T-cell (primary cell): ENCODE data around the gene CAPN13. TPM values are rescaled to one million over a fixed set of nuclear protein-coding genes. Genes with fewer than 3 reads are reported as not detected.
A peak's percentile ranks its signal among the peaks of the same experiment; 100 is the strongest.

ENCODE experiments used
- ATAC-seq, 4 experiments: fragments of 200-7000 bp in 3 of 4; fragments of 150-1000 bp in 1 of 4; cut with Tn5 transposase; replicated peaks in 1 of 4; 1 replicate in 3 of 4; 2 replicates in 1 of 4; pipeline ENCODE4 v1.10.0; 2021; ENCODE audit warnings: moderate library complexity in 3 of 4, mild to moderate bottlenecking in 2 of 4, moderate number of reproducible peaks in 1 of 4
- CTCF ChIA-PET, 2 donors: fragments of 300-600 bp; sonication (Branson Sonifier 250); formaldehyde crosslinking; loops; one replicate each; lab custom pipeline; 2022; ENCODE audit warnings: antibody characterized with exemption in 2 of 2; lab: Charles Lee
- POLR2A ChIA-PET, 2 donors: fragments of 300-600 bp; sonication (Branson Sonifier 250); formaldehyde crosslinking; loops; one replicate each; lab custom pipeline; 2022; ENCODE audit warnings: antibody characterized with exemption in 2 of 2; lab: Charles Lee
- DNase-seq, 35 experiments: peaks; one replicate each; pipeline versions ENCODE4 v3.0.0 to v3.0.0-alpha.2; 2013 to 2023
- H3K27ac ChIP-seq: one replicate; pipeline ENCODE4 v1.5.1; 2013; ENCODE audit warnings: low read length
- H3K27me3 ChIP-seq, 2 experiments: replicated peaks in 1 of 2; 1 replicate in 1 of 2; 2 replicates in 1 of 2; pipeline versions ENCODE4 v1.6.1 to v1.7.0; 2013; ENCODE audit warnings: low read length in 1 of 2, mixed read lengths in 1 of 2; ENCODE audit not compliant: control insufficient read depth in 2 of 2, insufficient read depth in 2 of 2; ENCODE audit errors: extremely low read depth in 1 of 2
- H3K36me3 ChIP-seq, 2 donors: 1 replicate in 1 of 2; 2 replicates in 1 of 2; pipeline versions ENCODE4 v1.6.1 to v1.7.0; 2013; ENCODE audit warnings: low read length in 1 of 2; ENCODE audit not compliant: control insufficient read depth in 2 of 2, insufficient read depth in 1 of 2; ENCODE audit errors: extremely low read depth in 1 of 2
- H3K4me1 ChIP-seq, 2 experiments: 1 replicate in 1 of 2; 2 replicates in 1 of 2; pipeline versions ENCODE4 v1.6.1 to v1.7.0; 2013; ENCODE audit warnings: low read length in 2 of 2, mixed read lengths in 1 of 2; ENCODE audit not compliant: insufficient read depth in 2 of 2, control insufficient read depth in 1 of 2; ENCODE audit errors: extremely low read depth in 1 of 2
- H3K4me3 ChIP-seq, 2 donors: 1 replicate in 1 of 2; 2 replicates in 1 of 2; pipeline versions ENCODE4 v1.5.1 to v1.7.0; 2013; ENCODE audit warnings: mild to moderate bottlenecking in 2 of 2, low read length in 1 of 2, moderate library complexity in 1 of 2; ENCODE audit not compliant: control insufficient read depth in 1 of 2; ENCODE audit errors: extremely low read depth in 1 of 2
- H3K9me3 ChIP-seq: 2 replicates; pipeline ENCODE4 v1.7.0; 2013
- H3K27ac Mint-ChIP-seq, 2 donors: one replicate each; pipeline ENCODE4 v1.8.0; 2020 to 2021; ENCODE audit warnings: mild to moderate bottlenecking in 2 of 2, mixed read lengths in 2 of 2
- H3K27me3 Mint-ChIP-seq, 2 donors: one replicate each; pipeline ENCODE4 v1.8.0; 2021 to 2022; ENCODE audit warnings: mixed read lengths in 2 of 2
- H3K36me3 Mint-ChIP-seq: one replicate; pipeline ENCODE4 v1.8.0; 2021; ENCODE audit warnings: mixed read lengths
- H3K4me1 Mint-ChIP-seq, 3 donors: one replicate each; pipeline ENCODE4 v1.8.0; 2020 to 2022; ENCODE audit warnings: mixed read lengths in 3 of 3, mild to moderate bottlenecking in 1 of 3
- H3K4me3 Mint-ChIP-seq, 3 donors: one replicate each; pipeline ENCODE4 v1.8.0; 2020 to 2022; ENCODE audit warnings: mild to moderate bottlenecking in 3 of 3, mixed read lengths in 3 of 3, moderate library complexity in 3 of 3
- H3K9me3 Mint-ChIP-seq, 3 donors: one replicate each; pipeline ENCODE4 v1.8.0; 2020 to 2022; ENCODE audit warnings: mixed read lengths in 3 of 3
- WGBS: methylation state at CpG from one replicate; pipeline ENCODE4 v1.1.5; 2013; ENCODE audit warnings: missing lambda C conversion rate; ENCODE audit not compliant: insufficient coverage; 5-methylcytosine and 5-hydroxymethylcytosine counted together
- total RNA-seq, 35 experiments: library from RNA in 6 of 35; stranded (reverse) in 6 of 35; fragments of 120-200 nt in 1 of 35; gene quantifications; one replicate each; pipeline versions ENCODE4 v1.2.1 to v1.2.4 and lab custom pipeline; 2013 to 2026

Gene CAPN13
- total RNA-seq, 5 donors from 2014 or later (not counting 1 experiment from before 2014, with no cell fraction given): 0.16 TPM; not detected in 4

DNA sequence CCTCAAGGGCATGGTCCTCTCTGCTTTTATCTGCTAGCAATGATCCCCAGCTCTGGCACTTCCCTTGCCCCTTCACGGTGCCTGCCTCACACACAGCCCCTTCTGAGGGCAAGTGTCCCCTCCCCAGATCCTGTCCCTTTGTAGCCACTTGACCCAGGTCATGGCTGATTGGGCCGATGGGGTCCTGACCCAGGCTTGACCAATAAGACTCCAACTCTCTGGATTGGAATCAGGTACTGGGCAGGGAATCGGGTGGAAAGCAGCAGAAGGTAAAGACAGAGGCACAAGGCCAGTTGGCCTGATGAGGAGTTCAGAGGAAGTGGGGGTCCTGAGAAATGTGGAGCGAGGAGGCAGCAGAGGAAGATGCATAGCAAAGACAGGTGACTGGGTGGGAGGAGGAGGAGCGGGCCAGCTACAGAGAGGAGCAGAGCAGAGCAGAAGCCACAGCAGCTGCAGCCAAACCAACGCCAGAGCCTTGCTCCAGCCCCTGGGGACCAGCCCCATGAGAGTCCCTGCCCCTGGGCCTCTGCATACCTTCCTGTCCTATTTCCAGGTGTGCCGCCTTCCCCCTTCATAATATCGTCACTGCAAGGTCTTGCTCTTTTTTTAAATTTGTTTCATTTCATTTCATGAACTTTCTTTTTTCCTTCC, 39.1 kb downstream of the CAPN13 start:
- H3K4me1 Mint-ChIP-seq: peaks cover 0 to 4% (median 0%) of the 10 kb centered on the region in 3 donors
- WGBS: 44% methylated on average over 5 of the region's 8 CpGs
- H3K9me3 ChIP-seq: no peaks in the 10 kb centered on the region
- DNase-seq: peak in 1 of 35 experiments; percentile 21
- ChIA-PET POLR2A (no interaction called here), CTCF (no interaction called here)
- H3K4me3 Mint-ChIP-seq: no peak overlapping the region
- no peak overlapping the region for H3K27ac ChIP-seq
- no peaks in the 10 kb centered on the region for H3K36me3 ChIP-seq
- peaks cover 11 to 15% of the 10 kb centered on the region in 2 donors for H3K27me3 Mint-ChIP-seq
- H3K4me3 ChIP-seq: no peak overlapping the region
- peaks cover 0 to 2% of the 10 kb centered on the region in 2 experiments for H3K4me1 ChIP-seq
- H3K27ac Mint-ChIP-seq: no peak overlapping the region
- no peaks in the 10 kb centered on the region for H3K36me3 Mint-ChIP-seq
- H3K9me3 Mint-ChIP-seq: no peaks in the 10 kb centered on the region
- ATAC-seq: no peak
- H3K27me3 ChIP-seq: peaks cover 0 to 30% of the 10 kb centered on the region in 2 experiments

DNA sequence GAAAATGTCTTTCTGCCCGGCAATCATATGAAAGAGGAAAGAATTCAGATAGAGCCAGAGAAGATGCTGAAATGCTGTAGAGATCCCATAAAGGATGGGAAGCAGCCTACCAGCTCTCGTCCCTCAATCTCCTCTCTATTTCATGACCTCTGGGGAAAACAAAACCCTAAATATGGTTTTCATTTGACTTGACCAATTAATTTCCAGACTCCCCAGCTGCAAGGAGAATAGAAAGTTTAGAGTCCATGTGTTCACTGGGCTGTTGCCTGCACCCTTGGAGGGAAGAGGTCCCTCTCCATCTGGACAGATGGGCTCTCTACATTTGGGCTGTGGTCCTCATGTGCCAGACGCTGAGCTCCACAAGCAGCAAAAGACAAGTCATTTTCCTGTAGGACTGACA, 40.6 kb downstream of the CAPN13 start:
- ATAC-seq (no peak), DNase-seq (peak in 1 of 35 experiments; percentile 16)
- Histone ChIP-seq H3K36me3 (no peaks in the 10 kb centered on the region), H3K4me3 (no peak overlapping the region), H3K9me3 (no peaks in the 10 kb centered on the region), H3K27me3 (peaks cover 0 to 26% of the 10 kb centered on the region in 2 experiments), H3K4me1 (peaks cover 0 to 2% of the 10 kb centered on the region in 2 experiments), H3K27ac (no peak overlapping the region)
- POLR2A ChIA-PET: no interaction called here
- H3K27me3 Mint-ChIP-seq: peaks cover 11 to 15% of the 10 kb centered on the region in 2 donors
- no peaks in the 10 kb centered on the region for H3K36me3 Mint-ChIP-seq
- H3K4me1 Mint-ChIP-seq: peaks cover 0 to 4% (median 0%) of the 10 kb centered on the region in 3 donors
- H3K4me3 Mint-ChIP-seq: no peak overlapping the region
- WGBS: 100% methylated on average over 1 of the region's 3 CpGs
- H3K9me3 Mint-ChIP-seq: no peaks in the 10 kb centered on the region
- CTCF ChIA-PET: no interaction called here
- no peak overlapping the region for H3K27ac Mint-ChIP-seq

DNA sequence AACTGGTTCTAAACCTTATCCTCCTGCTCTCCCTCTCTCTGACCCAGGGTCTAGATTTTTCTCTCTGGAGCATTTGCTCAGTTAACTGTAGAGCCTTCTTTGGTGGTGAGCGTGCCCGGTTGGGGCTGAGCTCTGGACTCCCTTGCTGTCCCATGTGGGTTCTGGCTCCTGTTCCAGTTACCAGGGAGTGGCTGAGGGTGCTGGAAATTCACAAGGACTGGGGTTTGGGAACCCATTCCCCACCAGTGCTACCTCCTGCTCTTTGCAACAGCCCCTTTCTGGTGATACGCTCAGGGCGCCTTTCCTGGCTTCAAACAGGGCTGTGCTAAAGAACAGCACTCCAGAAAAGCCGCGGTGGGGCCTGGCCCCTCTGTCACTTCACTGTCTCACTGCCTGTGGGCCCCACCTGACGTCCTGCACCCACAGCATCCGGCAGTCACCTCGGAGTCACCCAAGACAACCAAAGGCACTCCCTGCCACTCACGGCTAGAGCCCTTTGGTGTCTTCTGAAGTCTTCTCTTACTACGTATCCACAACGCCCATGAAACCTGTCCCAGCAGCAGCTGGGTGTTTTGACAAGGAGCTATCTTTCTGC, 41.3 kb downstream of the CAPN13 start:
- Mint-ChIP-seq H3K27me3 (peaks cover 11 to 15% of the 10 kb centered on the region in 2 donors), H3K4me3 (no peak overlapping the region), H3K36me3 (no peaks in the 10 kb centered on the region), H3K9me3 (no peaks in the 10 kb centered on the region), H3K4me1 (peaks cover 0 to 4% (median 0%) of the 10 kb centered on the region in 3 donors), H3K27ac (peak overlapping the region in 1 of 2 donors; percentile 20)
- no peak overlapping the region for H3K27ac ChIP-seq
- ChIA-PET POLR2A (interaction anchor here in 1 of 2 donors (0.5 kb wide), 1 partner anchor 263 kb away, joined by 3 read pairs; no protein-coding TSS in a partner anchor), CTCF (no interaction called here)
- DNase-seq (peak in 1 of 35 experiments; percentile 23), ATAC-seq (peak in 3 of 4 experiments; percentile 37 to 59 (median 43))
- H3K36me3 ChIP-seq: no peaks in the 10 kb centered on the region
- peaks cover 0 to 23% of the 10 kb centered on the region in 2 experiments for H3K27me3 ChIP-seq
- peaks cover 0 to 2% of the 10 kb centered on the region in 2 experiments for H3K4me1 ChIP-seq
- no peaks in the 10 kb centered on the region for H3K9me3 ChIP-seq
- H3K4me3 ChIP-seq: no peak overlapping the region
- 58% methylated on average over 10 of the region's 12 CpGs for WGBS

DNA sequence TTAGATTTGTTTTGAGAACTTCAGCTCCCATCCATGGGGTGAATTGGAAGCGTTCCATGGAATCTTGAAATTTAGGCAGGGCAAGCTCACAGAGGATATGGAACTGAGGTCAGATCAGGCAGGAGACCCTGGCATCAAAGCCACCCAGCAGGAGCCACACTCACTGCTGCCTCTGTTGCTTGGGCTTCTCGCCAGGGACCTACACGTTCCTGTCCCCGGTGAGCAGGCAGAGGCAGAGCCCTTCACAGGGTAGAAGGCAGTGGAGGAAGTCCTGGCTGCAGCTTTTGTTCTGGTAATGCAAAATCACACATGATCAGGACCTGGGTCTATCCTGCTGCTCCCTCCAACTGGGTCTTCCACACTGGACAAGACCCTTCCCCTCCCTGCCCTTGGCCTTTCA, 42.1 kb downstream of the CAPN13 start:
- Histone ChIP-seq H3K36me3 (no peaks in the 10 kb centered on the region), H3K27ac (no peak overlapping the region), H3K4me1 (peaks cover 0 to 2% of the 10 kb centered on the region in 2 experiments), H3K9me3 (no peaks in the 10 kb centered on the region), H3K27me3 (peaks cover 0 to 20% of the 10 kb centered on the region in 2 experiments), H3K4me3 (no peak overlapping the region)
- no peaks in the 10 kb centered on the region for H3K36me3 Mint-ChIP-seq
- ChIA-PET CTCF (no interaction called here), POLR2A (no interaction called here)
- no peak overlapping the region for H3K27ac Mint-ChIP-seq
- H3K27me3 Mint-ChIP-seq: peaks cover 11 to 14% of the 10 kb centered on the region in 2 donors
- ATAC-seq (no peak), DNase-seq (peak in 1 of 35 experiments; percentile 23)
- H3K4me1 Mint-ChIP-seq: peaks cover 0 to 4% (median 0%) of the 10 kb centered on the region in 3 donors
- 73% methylated on average over 4 of the region's 4 CpGs for WGBS
- H3K4me3 Mint-ChIP-seq: no peak overlapping the region
- no peaks in the 10 kb centered on the region for H3K9me3 Mint-ChIP-seq

DNA sequence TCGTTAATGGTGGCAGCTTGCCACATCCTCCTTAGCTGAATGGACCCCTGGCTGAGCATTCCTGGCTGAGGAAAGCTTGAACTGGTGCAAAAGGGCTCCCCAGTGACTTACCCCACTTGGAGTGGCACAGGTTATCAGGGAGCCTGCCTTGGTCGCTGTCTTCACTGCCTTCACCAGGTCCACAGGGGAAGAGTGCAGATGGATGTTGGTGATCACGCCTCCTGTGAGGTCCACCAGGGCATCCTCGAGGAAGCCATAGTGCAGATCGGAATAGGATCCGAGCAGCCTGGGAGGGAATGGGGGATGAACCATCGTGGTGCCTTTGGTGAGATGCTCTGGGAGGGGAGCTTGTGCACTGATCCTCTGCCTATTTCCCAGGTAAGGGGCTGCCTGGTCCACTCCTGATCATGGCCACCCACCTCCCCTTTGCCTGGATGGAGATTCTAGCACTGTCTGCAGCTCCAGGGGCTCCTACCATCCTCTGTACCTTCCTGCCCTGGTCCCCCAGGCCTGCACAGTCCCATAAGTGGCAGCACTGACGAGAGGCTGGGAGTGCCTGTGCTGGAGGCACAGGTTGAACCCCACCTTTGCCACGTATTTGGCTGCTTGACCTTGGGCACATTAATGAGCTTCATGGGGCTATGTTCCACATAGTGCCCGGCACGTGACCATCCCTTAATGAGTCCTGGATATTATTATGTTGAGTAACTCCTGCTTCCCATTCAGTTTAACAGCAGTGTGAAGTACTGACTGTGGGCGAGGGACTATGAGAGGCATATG, 43.0 kb downstream of the CAPN13 start:
- ChIA-PET CTCF (interaction anchor here in 1 of 2 donors (0.7 kb wide), 1 partner anchor 103 kb away, joined by 3 read pairs; no protein-coding TSS in a partner anchor), POLR2A (no interaction called here)
- Histone ChIP-seq H3K9me3 (no peaks in the 10 kb centered on the region), H3K27ac (no peak overlapping the region), H3K4me1 (peaks cover 0 to 2% of the 10 kb centered on the region in 2 experiments), H3K27me3 (peaks cover 0 to 17% of the 10 kb centered on the region in 2 experiments), H3K36me3 (no peaks in the 10 kb centered on the region), H3K4me3 (no peak overlapping the region)
- H3K36me3 Mint-ChIP-seq: no peaks in the 10 kb centered on the region
- WGBS: 76% methylated on average over 3 of the region's 12 CpGs
- H3K27me3 Mint-ChIP-seq: peaks cover 13 to 17% of the 10 kb centered on the region in 2 donors
- no peaks in the 10 kb centered on the region for H3K9me3 Mint-ChIP-seq
- H3K27ac Mint-ChIP-seq: no peak overlapping the region
- H3K4me1 Mint-ChIP-seq: peaks cover 0 to 4% (median 0%) of the 10 kb centered on the region in 3 donors
- ATAC-seq: no peak
- peak in 1 of 35 experiments; percentile 7 for DNase-seq
- no peak overlapping the region for H3K4me3 Mint-ChIP-seq

DNA sequence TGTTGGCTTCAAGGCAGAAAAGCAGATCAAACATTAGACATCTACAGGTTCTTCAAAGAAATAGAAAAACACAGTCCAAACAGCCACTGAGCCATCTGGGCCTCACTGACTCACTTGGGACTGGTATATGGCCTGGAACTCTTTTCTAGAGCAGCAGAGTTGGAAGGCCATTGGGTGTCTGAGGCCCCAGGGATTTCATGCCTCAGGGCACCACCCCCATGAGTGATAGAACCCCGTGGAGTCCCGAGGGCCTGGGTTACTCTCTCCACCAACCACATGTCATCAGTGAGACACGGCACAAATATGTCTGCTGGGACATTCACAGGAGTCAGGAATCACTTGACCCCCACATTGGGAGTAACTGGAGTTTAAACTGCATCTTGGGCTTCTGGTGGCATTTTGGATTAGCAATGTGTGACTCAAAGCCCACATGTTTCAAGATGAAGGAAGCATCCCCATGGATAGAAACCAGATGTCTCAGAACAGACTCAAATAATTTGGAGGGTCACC, 44.0 kb downstream of the CAPN13 start:
- CTCF ChIA-PET: interaction anchor here in 1 of 2 donors (0.7 kb wide), 1 partner anchor 102 kb away, joined by 3 read pairs; no protein-coding TSS in a partner anchor

More for the DNA sequence above, 44.0 kb downstream of the CAPN13 start:
- DNase-seq (peak in 1 of 35 experiments; percentile 9), ATAC-seq (no peak)
- Mint-ChIP-seq H3K27ac (no peak overlapping the region), H3K36me3 (no peaks in the 10 kb centered on the region), H3K27me3 (peaks cover 13 to 18% of the 10 kb centered on the region in 2 donors), H3K9me3 (no peaks in the 10 kb centered on the region), H3K4me1 (peaks cover 0 to 4% (median 0%) of the 10 kb centered on the region in 3 donors), H3K4me3 (no peak overlapping the region)
- H3K36me3 ChIP-seq: no peaks in the 10 kb centered on the region
- H3K4me3 ChIP-seq: no peak overlapping the region
- no peaks in the 10 kb centered on the region for H3K9me3 ChIP-seq
- no peak overlapping the region for H3K27ac ChIP-seq
- peaks cover 0 to 2% of the 10 kb centered on the region in 2 experiments for H3K4me1 ChIP-seq
- 80% methylated on average over 1 of the region's 3 CpGs for WGBS
- POLR2A ChIA-PET: no interaction called here
- H3K27me3 ChIP-seq: peaks cover 0 to 21% of the 10 kb centered on the region in 2 experiments
